ENCODE data around the gene PIP4K2C.

DNA sequence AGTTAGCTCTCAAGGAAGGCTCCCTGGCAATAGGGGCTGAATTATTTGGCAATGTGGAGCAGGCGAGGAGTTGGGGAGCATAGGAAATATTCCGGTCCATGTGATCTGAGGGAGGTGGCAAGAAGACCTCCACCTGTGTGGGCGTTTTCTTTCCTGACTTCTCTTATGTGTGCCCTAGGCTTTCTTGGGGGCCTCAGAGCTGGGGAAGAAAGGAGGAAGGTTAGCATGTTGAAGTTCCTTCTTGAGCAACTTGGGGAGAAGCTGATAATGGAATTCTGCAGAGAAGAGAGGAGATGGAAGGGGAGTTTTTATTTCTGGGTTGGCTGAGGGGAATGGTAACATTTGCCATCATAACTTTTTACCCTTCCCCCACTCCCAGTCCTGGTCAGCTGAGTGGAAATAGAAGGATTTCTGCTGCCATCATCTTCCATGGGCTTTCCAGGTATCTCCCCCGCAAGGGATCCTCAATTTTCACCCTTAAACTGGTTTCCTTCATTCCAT lies 14.9 kb downstream of the PIP4K2C start:
- TF ChIP-seq, protein P1, sequence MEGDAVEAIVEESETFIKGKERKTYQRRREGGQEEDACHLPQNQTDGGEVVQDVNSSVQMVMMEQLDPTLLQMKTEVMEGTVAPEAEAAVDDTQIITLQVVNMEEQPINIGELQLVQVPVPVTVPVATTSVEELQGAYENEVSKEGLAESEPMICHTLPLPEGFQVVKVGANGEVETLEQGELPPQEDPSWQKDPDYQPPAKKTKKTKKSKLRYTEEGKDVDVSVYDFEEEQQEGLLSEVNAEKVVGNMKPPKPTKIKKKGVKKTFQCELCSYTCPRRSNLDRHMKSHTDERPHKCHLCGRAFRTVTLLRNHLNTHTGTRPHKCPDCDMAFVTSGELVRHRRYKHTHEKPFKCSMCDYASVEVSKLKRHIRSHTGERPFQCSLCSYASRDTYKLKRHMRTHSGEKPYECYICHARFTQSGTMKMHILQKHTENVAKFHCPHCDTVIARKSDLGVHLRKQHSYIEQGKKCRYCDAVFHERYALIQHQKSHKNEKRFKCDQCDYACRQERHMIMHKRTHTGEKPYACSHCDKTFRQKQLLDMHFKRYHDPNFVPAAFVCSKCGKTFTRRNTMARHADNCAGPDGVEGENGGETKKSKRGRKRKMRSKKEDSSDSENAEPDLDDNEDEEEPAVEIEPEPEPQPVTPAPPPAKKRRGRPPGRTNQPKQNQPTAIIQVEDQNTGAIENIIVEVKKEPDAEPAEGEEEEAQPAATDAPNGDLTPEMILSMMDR (IDR thresholded peaks at IDR 0.05; ENCODE audit: low read depth, low read length), result no peak
- no peak for TF ChIP-seq POLR2A (IDR thresholded peaks at IDR 0.05; ENCODE audit: extremely low read depth, insufficient read length)
- TF ChIP-seq, protein P2, sequence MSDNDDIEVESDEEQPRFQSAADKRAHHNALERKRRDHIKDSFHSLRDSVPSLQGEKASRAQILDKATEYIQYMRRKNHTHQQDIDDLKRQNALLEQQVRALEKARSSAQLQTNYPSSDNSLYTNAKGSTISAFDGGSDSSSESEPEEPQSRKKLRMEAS (IDR thresholded peaks at IDR 0.05; ENCODE audit: low read depth, low read length), result no peak

All from NB4 (cell line).